ENCODE results near the gene PEPD. TPM values are rescaled to one million over a fixed set of nuclear protein-coding genes. Genes with fewer than 3 reads are reported as not detected.
A peak's percentile ranks its signal among the peaks of the same experiment; 100 is the strongest.

PEPD gene
- total RNA-seq, 1 donor from 2014 or later: 30.0 TPM

GRCh38 chr19:33445442-33446329 lies 75.9 kb downstream of the PEPD start:
- Histone ChIP-seq H3K27ac (replicated peaks) (no peak overlapping the region), H3K4me3 (no peak overlapping the region), H3K9me3 (replicated peaks) (no peaks in the 10 kb centered on the region), H3K36me3 (peaks cover 20% of the 10 kb centered on the region), H3K4me1 (no peaks in the 10 kb centered on the region), H3K27me3 (ENCODE audit: low read depth) (no peaks in the 10 kb centered on the region)
- peak; percentile 8 for DNase-seq
- no peak for TF ChIP-seq CTCF (IDR thresholded peaks at IDR 0.05; ENCODE audit: borderline replicate concordance)
- intact Hi-C loops (cut with micrococcal nuclease): no loop called here

- Histone ChIP-seq H3K27ac (replicated peaks) (no peak overlapping the region), H3K36me3 (peaks cover 19% of the 10 kb centered on the region), H3K9me3 (replicated peaks) (no peaks in the 10 kb centered on the region), H3K27me3 (ENCODE audit: low read depth) (no peaks in the 10 kb centered on the region), H3K4me3 (no peak overlapping the region), H3K4me1 (no peaks in the 10 kb centered on the region)
- peak; percentile 11 for DNase-seq
- no peak for TF ChIP-seq CTCF (IDR thresholded peaks at IDR 0.05; ENCODE audit: borderline replicate concordance)
- intact Hi-C loops (cut with micrococcal nuclease): no loop called here
Observed at GRCh38 chr19:33444562-33445441, 76.8 kb downstream of the PEPD start.

- peak; percentile 5 for DNase-seq
- no peak for TF ChIP-seq CTCF (IDR thresholded peaks at IDR 0.05; ENCODE audit: borderline replicate concordance)
- no peaks in the 10 kb centered on the region for H3K27me3 ChIP-seq (ENCODE audit: low read depth)
- H3K27ac ChIP-seq (replicated peaks): no peak overlapping the region
- no peaks in the 10 kb centered on the region for H3K9me3 ChIP-seq (replicated peaks)
- no peaks in the 10 kb centered on the region for H3K4me1 ChIP-seq
- intact Hi-C loops (cut with micrococcal nuclease): no loop called here
- H3K36me3 ChIP-seq: peaks cover 10% of the 10 kb centered on the region
- H3K4me3 ChIP-seq: no peak overlapping the region
Observed at GRCh38 chr19:33443638-33444561, 77.7 kb downstream of the PEPD start.

- no peak overlapping the region for H3K27ac ChIP-seq (replicated peaks)
- H3K9me3 ChIP-seq (replicated peaks): no peaks in the 10 kb centered on the region
- no peak overlapping the region for H3K4me3 ChIP-seq
- peaks cover 6% of the 10 kb centered on the region for H3K4me1 ChIP-seq
- peaks cover 9% of the 10 kb centered on the region for H3K36me3 ChIP-seq
- no peak for DNase-seq
- no peak for TF ChIP-seq CTCF (IDR thresholded peaks at IDR 0.05; ENCODE audit: borderline replicate concordance)
- intact Hi-C loops (cut with micrococcal nuclease): no loop called here
- H3K27me3 ChIP-seq (ENCODE audit: low read depth): no peaks in the 10 kb centered on the region
Observed at GRCh38 chr19:33442706-33443105, 78.9 kb downstream of the PEPD start.

GRCh38 chr19:33441828-33442227 lies 79.8 kb downstream of the PEPD start:
- Histone ChIP-seq H3K36me3 (peaks cover 9% of the 10 kb centered on the region), H3K9me3 (replicated peaks) (no peaks in the 10 kb centered on the region), H3K27me3 (ENCODE audit: low read depth) (no peaks in the 10 kb centered on the region), H3K27ac (replicated peaks) (no peak overlapping the region), H3K4me1 (peaks cover 9% of the 10 kb centered on the region), H3K4me3 (no peak overlapping the region)
- intact Hi-C loops (cut with micrococcal nuclease): no loop called here
- no peak for DNase-seq
- no peak for TF ChIP-seq CTCF (IDR thresholded peaks at IDR 0.05; ENCODE audit: borderline replicate concordance)

Data from left ventricle myocardium inferior (tissue), 1 donor.